H1 (cell line): ENCODE measurements around the gene PITPNB. TPM values are rescaled to one million over a fixed set of nuclear protein-coding genes. Genes with fewer than 3 reads are reported as not detected.

ENCODE experiments used
- CTBP2 ChIP-seq: IDR thresholded peaks from 2 replicates; pipeline ENCODE4 v1.7.0; 2011; ENCODE audit warnings: borderline replicate concordance, mild to moderate bottlenecking, moderate library complexity, mixed read lengths, low read length; ENCODE audit not compliant: insufficient read depth, insufficient read length
- polyA plus RNA-seq, 7 experiments: library from polyadenylated mRNA; depleted of rRNA in 3 of 7; stranded (reverse) in 5 of 7; unstranded in 2 of 7; fragments of >200 nt in 5 of 7; fragments of 200-250 nt in 2 of 7; gene quantifications; 1 replicate in 5 of 7; 2 replicates in 1 of 7; 4 replicates in 1 of 7; pipeline versions ENCODE4 v1.2.1 to v1.2.3, GENCODE V29; 2011 to 2013; ENCODE audit warnings: missing spikeins in 2 of 7, mixed read lengths in 2 of 7
- total RNA-seq: library from RNA; stranded (reverse); fragmentation: NEBNext Ultra II Directional; extraction: Animal tissue kit (Norgen Biotek cat#: 25700); gene quantifications from 2 replicates; pipeline ENCODE4 v1.2.1, GENCODE V29; 2021

Gene PITPNB
- total and polyA plus RNA-seq, 2 of the 8 experiments (the other 6 are each of a cell fraction or from before 2014, with no cell fraction given): 24.6 to 89.3 TPM

DNA sequence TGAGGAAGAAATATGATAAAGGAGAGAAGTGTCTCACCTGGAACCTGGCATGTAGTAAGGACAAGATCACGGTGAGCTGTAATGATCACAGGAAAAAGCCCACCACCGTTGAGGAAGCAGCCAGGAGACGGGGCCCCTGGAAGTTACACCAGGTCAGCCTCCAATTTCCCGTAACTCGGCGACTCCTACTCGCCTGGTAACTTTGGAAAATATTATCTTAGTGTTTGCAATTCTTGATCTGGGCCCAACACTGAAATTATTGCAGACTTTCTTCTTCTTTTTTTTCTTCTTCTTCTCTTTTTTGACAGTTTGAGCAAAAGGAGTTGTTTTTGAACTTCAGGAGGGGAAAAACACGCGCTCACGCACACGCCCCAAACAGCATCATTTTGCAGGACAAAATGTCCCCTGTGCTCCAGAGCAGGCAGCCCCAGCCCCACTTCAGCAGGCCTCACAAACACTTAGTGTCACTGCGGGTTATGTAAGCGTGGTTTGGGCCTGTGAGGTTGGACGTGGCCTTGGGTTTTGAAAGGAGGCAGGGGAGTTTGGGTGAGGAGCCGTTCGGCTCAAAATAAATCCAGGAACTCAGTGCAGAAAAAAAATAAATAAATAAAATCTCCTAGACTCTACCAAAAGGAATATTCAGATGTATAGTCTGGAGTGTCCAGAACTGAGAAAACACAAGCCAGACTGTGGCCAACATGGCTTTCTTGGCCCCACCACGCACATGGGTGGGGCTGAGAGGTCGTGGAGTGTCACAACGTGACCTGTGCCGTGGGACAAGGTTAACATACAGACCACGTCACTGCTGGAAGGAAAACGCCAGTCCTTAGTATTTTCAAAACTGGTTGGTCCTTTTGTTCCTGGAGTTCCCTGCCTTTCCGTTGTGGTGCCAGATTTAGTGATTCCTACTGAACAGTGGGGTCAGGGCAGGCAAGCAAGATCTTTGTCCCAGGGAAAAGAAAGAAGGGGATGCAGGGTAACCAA lies 91.2 kb downstream of the PITPNB start (continued):
- TF ChIP-seq CTBP2: no peak
